Cardiac septum (tissue), 1 donor: ENCODE results near the gene STARD9. TPM values are rescaled to one million over a fixed set of nuclear protein-coding genes. Genes with fewer than 3 reads are reported as not detected.
"Not testable (repeated sequence)": the region's sequence is repeated elsewhere in the genome, so short reads cannot be mapped to it uniquely, and the experiment has no call there.

Experiments
- DNase-seq: peaks from one replicate; pipeline ENCODE4 v3.0.0-alpha.2; 2020; ENCODE audit warnings: low spot score
- intact Hi-C: fragments of 100-400 bp; cut with DNase I; formaldehyde crosslinking; loops from one replicate; pipeline ENCODE4 v1.14.0; 2022
- total RNA-seq: library from RNA; stranded (reverse); fragmentation: NEBNext Ultra II Directional; extraction: Animal tissue kit (Norgen Biotek cat#: 25700); gene quantifications from one replicate; pipeline ENCODE4 v1.2.1, GENCODE V29; 2021
- donor health status: DM: no; HTN: no; CAD: no.

The STARD9 gene
- total RNA-seq, 1 donor from 2014 or later, result 9.2 TPM

DNA sequence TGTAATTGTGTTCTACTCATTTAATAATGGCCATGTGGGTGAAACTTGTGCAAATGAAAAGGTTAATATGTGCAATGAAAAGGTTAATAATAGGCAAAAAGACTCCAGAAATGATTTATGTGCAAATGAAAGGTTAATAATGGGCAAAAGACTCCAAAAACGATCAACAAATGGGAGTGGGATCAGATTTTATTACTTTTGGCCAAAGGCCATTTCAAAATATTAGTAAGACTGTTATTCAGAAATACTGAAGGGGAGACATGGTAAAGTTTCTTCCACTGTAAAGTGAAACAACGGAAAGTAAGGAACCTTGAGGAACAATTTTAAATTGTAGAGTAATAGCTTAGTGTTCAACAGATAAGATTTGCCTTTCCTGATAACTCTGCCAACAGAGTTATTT lies 40.7 kb downstream of the STARD9 start:
- intact Hi-C loops, result no loop called here
- no peak for DNase-seq

GRCh38 chr15:42619656-42620371 lies 44.4 kb downstream of the STARD9 start:
- intact Hi-C loops, result no loop called here
- DNase-seq, result no peak

GRCh38 chr15:42621386-42621785 lies 46.0 kb downstream of the STARD9 start:
- DNase-seq, result no peak
- intact Hi-C loops, result no loop called here

- DNase-seq, result no peak
These were observed 46.9 kb downstream of the STARD9 start for GRCh38 chr15:42621996-42622925.

GRCh38 chr15:42623951-42624350 lies 48.5 kb downstream of the STARD9 start:
- intact Hi-C loops, result no loop called here
- DNase-seq, result no peak

More at GRCh38 chr15:42621996-42622925, 46.9 kb downstream of the STARD9 start:
- intact Hi-C loops, result no loop called here

- intact Hi-C loops, result no loop called here
- DNase-seq, result no peak
These were observed 52.1 kb downstream of the STARD9 start for GRCh38 chr15:42627485-42627884.

- intact Hi-C loops, result no loop called here
- DNase-seq, result no peak
These were observed 53.4 kb downstream of the STARD9 start for GRCh38 chr15:42628761-42629160.

DNA sequence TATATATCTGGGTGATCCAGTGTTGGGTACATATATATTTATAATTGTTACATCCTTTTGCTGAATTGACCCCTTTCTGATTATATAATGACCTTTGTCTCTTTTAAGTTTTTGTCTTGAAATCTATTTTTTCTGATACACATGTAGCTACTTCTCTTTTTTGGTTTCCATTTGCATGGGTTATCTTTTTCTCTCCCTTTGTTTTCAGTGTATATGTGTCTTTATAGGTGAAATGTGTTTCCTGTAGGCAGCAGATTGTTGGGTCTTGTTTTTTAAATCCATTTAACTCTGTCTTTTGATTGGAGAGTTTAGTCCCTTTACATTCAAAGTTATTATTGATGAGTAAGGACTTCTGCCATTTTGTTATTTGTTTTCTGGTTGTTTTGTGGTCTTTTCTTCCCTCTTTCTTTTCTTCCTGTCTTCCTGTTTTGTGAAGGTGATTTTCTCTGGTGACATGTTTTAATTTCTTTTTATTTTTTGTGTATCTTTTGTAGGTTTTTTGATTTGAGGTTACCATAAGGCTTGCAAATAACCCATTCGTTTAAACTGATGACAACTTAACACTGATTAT lies 56.8 kb downstream of the STARD9 start:
- intact Hi-C loops, result no loop called here
- DNase-seq, result no peak

GRCh38 chr15:42640109-42640508 lies 64.7 kb downstream of the STARD9 start:
- intact Hi-C loops, result no loop called here
- no peak for DNase-seq

GRCh38 chr15:42650208-42651066 lies 75.0 kb downstream of the STARD9 start:
- no peak for DNase-seq
- intact Hi-C loops, result loop anchor here (5.0 kb wide), 2 partner anchors 73 to 103 kb away; partner anchors contain the start of genes HAUS2, LRRC57 and STARD9

DNA sequence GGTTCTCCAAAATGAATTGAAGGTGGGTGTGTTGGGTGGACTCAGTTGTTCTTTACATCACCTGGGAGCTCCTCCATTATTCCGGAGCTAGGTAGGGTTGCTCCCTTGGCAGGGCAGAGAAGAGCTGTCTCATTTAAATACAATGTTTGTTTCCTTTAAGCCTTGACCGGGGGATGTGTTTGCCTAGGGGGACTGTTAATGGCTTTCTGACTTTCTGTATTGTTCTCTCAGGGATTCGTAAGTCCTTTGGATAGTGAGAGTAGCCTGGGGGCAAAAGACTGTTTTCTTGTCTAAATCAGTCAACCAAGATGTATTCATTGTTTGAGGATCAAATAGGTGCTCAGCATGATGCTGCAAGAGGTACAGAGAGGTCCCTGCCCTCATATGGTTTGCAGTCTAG lies 90.4 kb downstream of the STARD9 start:
- intact Hi-C loops, result no loop called here
- no peak for DNase-seq

- intact Hi-C loops, result no loop called here
- no peak for DNase-seq
These were observed 92.4 kb downstream of the STARD9 start for GRCh38 chr15:42667855-42668254.

DNA sequence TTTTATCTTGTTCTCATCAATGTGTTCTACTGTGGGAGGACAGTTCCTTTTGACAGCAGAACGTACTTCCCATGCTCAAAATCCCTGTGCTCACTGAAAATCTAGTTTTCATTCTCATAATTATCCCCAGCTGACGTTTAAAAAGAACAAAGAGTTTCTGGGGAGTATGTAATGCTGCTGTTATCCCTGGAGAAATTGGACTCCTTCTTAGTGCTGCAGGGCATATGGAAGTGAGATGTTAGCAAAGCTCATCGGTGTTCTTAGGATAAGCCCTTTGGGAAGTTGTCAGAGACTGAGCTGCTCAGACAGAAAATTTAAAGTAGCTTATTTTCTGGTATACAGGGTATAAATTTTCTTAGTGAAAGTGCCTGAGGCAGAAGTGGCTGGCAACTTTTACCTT lies 95.0 kb downstream of the STARD9 start:
- DNase-seq, result no peak
- intact Hi-C loops, result no loop called here

DNA sequence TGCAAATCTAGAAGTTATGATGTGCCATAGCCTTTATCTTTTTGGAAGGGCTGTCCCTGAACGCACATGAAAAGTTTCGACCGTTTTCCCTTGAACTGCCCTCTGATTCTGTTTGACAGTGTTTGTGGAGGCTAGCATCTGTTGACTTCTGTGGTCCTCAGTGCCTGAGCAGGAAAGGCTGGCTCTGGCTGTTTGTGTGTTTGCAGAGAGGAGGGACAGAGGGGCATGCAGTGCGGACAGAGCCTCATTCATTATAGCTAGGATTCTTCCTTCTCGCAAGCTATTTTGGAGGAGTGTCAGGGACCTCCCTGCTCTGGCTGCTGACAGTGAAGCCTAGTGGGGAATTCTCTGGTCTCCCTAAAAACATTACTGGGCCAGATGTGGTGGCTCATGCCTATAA lies 97.0 kb downstream of the STARD9 start:
- DNase-seq, result no peak
- intact Hi-C loops, result no loop called here

DNA sequence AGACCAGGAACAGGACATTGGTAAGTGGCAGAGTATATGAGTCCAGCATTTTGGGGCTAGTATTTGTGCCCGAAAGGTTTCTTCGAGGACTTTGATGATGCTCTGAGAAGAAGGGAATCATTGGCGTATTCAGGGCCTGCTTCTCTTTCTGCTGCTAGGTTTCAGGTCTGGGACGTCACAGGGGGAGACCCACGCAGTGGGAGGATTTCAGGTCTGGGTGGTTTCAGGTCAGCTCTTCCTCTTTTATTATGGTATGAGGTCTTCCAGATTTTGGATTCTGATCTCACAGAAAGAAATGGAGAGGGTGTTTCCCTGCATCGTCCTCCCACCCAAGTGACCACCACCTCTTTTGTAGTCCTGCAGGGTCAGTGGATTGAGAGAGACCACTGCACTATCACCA lies 99.1 kb downstream of the STARD9 start:
- intact Hi-C loops, result no loop called here
- no peak for DNase-seq

DNA sequence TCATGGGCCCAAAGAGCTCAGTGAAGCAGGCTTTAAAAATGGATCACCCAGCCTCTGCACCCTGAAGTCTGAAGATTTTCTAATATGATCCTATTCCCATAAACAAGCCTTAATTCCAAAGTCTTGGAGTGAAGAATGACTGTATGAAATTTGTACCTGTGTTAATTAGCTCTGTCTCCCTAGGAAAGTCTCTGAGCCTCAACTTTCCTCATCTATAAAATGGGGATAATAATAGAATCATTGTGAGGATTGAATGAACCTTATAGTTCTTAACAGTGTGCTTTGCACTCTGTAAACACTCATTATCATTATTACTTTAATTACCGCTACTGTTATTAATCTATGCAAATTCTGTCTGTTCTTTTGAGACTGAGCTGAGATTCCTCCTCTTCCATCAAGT lies 99.6 kb downstream of the STARD9 start:
- intact Hi-C loops, result no loop called here
- no peak for DNase-seq

GRCh38 chr15:42679285-42680141 lies 104.1 kb downstream of the STARD9 start:
- DNase-seq, result no peak

DNA sequence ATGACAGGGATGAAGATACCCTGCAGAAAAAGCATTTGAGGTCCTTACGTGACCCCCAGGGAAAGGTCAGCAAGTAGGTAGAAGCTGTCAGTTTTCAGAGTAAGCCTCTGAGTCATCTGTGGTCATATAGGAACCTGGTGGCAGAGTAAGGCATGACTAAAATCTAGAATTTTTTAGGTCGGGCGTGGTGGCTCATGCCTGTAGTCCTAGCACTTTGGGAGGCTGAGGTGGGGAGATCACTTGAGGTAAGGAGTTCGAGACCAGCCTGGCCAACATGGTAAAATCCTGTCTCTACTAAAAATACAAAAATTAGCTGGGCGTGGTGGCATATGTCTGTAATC lies 104.7 kb downstream of the STARD9 start:
- intact Hi-C loops, DNase-seq: not testable (repeated sequence)

More at GRCh38 chr15:42679285-42680141, 104.1 kb downstream of the STARD9 start:
- intact Hi-C loops, result no loop called here

GRCh38 chr15:42681119-42681518 lies 105.7 kb downstream of the STARD9 start:
- intact Hi-C loops, result no loop called here

More at GRCh38 chr15:42681119-42681518, 105.7 kb downstream of the STARD9 start:
- DNase-seq, result no peak
